WTC11 (cell line): Measurements from ENCODE around the gene LHPP. TPM values are rescaled to one million over a fixed set of nuclear protein-coding genes. Genes with fewer than 3 reads are reported as not detected.

Source experiments
- ATAC-seq: fragments of 200-7000 bp; cut with Tn5 transposase; 2 replicates; pipeline ENCODE4 v1.10.0; 2021; ENCODE audit warnings: mild to moderate bottlenecking, moderate library complexity
- CTCF ChIA-PET: fragments of 300-600 bp; sonication (Branson Sonifier 250); formaldehyde crosslinking; loops from one replicate; lab custom pipeline; 2021; ENCODE audit warnings: antibody characterized with exemption; lab: Charles Lee
- POLR2A ChIA-PET: fragments of 350-600 bp; sonication (Branson Sonifier 250); formaldehyde crosslinking; loops from one replicate; lab custom pipeline; 2021; ENCODE audit warnings: antibody characterized with exemption; lab: Charles Lee
- DNase-seq: peaks from one replicate; pipeline ENCODE4 v3.0.0; 2021; ENCODE audit warnings: low spot score
- H3K27ac Mint-ChIP-seq: 2 replicates; pipeline ENCODE4 v1.8.0; 2021; ENCODE audit warnings: mixed read lengths
- H3K27me3 Mint-ChIP-seq: 2 replicates; pipeline ENCODE4 v1.8.0; 2021; ENCODE audit warnings: low read depth, mild to moderate bottlenecking, moderate library complexity, mixed read lengths
- H3K36me3 Mint-ChIP-seq: 2 replicates; pipeline ENCODE4 v1.8.0; 2021; ENCODE audit warnings: mixed read lengths
- H3K4me1 Mint-ChIP-seq: 2 replicates; pipeline ENCODE4 v1.8.0; 2022; ENCODE audit warnings: mixed read lengths
- H3K4me3 Mint-ChIP-seq: 2 replicates; pipeline ENCODE4 v1.8.0; 2021; ENCODE audit warnings: mild to moderate bottlenecking, moderate library complexity, mixed read lengths
- H3K9me3 Mint-ChIP-seq: 2 replicates; pipeline ENCODE4 v1.8.0; 2021; ENCODE audit warnings: mixed read lengths
- CTCF ChIP-seq: fragments of 200-600 bp; IDR thresholded peaks from 2 replicates; pipeline ENCODE4 v1.8.0; 2022; ENCODE audit warnings: antibody characterized with exemption
- ESRRA ChIP-seq: sonication (generic); formaldehyde crosslinking; IDR thresholded peaks from 2 replicates; pipeline ENCODE4 v1.8.1; 2022; ENCODE audit warnings: mild to moderate bottlenecking, missing genetic modification reagents, borderline replicate concordance
- IRF1 ChIP-seq: sonication (generic); formaldehyde crosslinking; IDR thresholded peaks from 2 replicates; pipeline ENCODE4 v1.8.0; 2023; ENCODE audit warnings: missing genetic modification reagents
- NFE2L1 ChIP-seq: sonication (generic); formaldehyde crosslinking; IDR thresholded peaks from 2 replicates; pipeline ENCODE4 v1.8.1; 2023; ENCODE audit warnings: missing genetic modification reagents
- TP53 ChIP-seq: sonication (generic); formaldehyde crosslinking; IDR thresholded peaks from 2 replicates; pipeline ENCODE4 v1.8.1; 2023; ENCODE audit warnings: mild to moderate bottlenecking, missing genetic modification reagents
- ZNF138 ChIP-seq: sonication (generic); formaldehyde crosslinking; conservative IDR thresholded peaks from 2 replicates; pipeline ENCODE4 v1.8.1; 2022; ENCODE audit warnings: mild to moderate bottlenecking, moderate library complexity, missing genetic modification reagents
- ZNF281 ChIP-seq: sonication (generic); formaldehyde crosslinking; IDR thresholded peaks from 2 replicates; pipeline ENCODE4 v1.8.0; 2023; ENCODE audit warnings: mild to moderate bottlenecking, missing genetic modification reagents
- ZNF423 ChIP-seq: fragments of 250-450 bp; sonication (Bioruptor Pico); IDR thresholded peaks from 2 replicates; pipeline ENCODE4 v2.1.2; 2022; ENCODE audit warnings: mild to moderate bottlenecking, moderate library complexity
- ZNF425 ChIP-seq: fragments of 250-450 bp; sonication (Bioruptor Pico); conservative IDR thresholded peaks from 2 replicates; pipeline ENCODE4 v1.9.0; 2021; ENCODE audit warnings: mild to moderate bottlenecking
- ZNF671 ChIP-seq: fragments of 250-450 bp; sonication (Bioruptor Pico); IDR thresholded peaks from 2 replicates; pipeline ENCODE4 v1.8.0; 2021; ENCODE audit warnings: mild to moderate bottlenecking
- total RNA-seq: library from RNA; stranded (reverse); gene quantifications from 3 replicates; pipeline ENCODE4 v1.2.3, GENCODE V29; 2021

Gene LHPP
- total RNA-seq, 1 experiment from 2014 or later = 33.2 TPM

- TF ChIP-seq ESRRA (CRISPR knock-in tag) = peak; percentile 97
- peak; percentile 63 for TF ChIP-seq CTCF
- TF ChIP-seq NFE2L1 (CRISPR knock-in tag) = no peak
- 0 out of 2 replicates have a peak, but pooled peaks have one; percentile 41 for TF ChIP-seq ZNF138 (CRISPR knock-in tag)
- TF ChIP-seq ZNF423 = peak; percentile 51; the same call in 1 of the 2 replicates
- 0 out of 2 replicates have a peak, but pooled peaks have one; percentile 36 for TF ChIP-seq IRF1 (CRISPR knock-in tag)
- 0 out of 2 replicates have a peak, but pooled peaks have one; percentile 32 for TF ChIP-seq ZNF281 (CRISPR knock-in tag)
Observed at GRCh38 chr10:124565565-124566221, 104.1 kb downstream of the LHPP start (continued).

GRCh38 chr10:124566222-124566888 lies 104.7 kb downstream of the LHPP start:
- ChIA-PET CTCF (interaction anchor here (0.8 to 3.4 kb wide), 32 partner anchors 9 to 385 kb away, joined by 3 to 35 read pairs (median 6); partner anchors contain the start of genes EEF1AKMT2, LHPP and OAT), POLR2A (no interaction called here)
- TF ChIP-seq ZNF671 (CRISPR knock-in tag) (no peak), ZNF425 (no peak), TP53 (CRISPR knock-in tag) (no peak)
- Mint-ChIP-seq H3K27ac (no peak overlapping the region), H3K27me3 (no peaks in the 10 kb centered on the region), H3K4me1 (peaks cover 15% of the 10 kb centered on the region), H3K36me3 (peaks cover 6% of the 10 kb centered on the region), H3K9me3 (peaks cover 12% of the 10 kb centered on the region), H3K4me3 (no peak overlapping the region)
- ATAC-seq = no peak
- no peak for DNase-seq

GRCh38 chr10:124566981-124567835 lies 105.6 kb downstream of the LHPP start:
- TF ChIP-seq IRF1 (CRISPR knock-in tag) = no peak
- TF ChIP-seq, all 79 proteins: peak for 0
- DNase-seq (no peak), ATAC-seq (no peak)
- ChIA-PET CTCF (interaction anchor here (1.6 to 2.5 kb wide), 3 partner anchors 12 to 175 kb away, joined by 5 to 19 read pairs (median 12); no protein-coding TSS in a partner anchor), POLR2A (no interaction called here)
- H3K9me3 Mint-ChIP-seq = peaks cover 8% of the 10 kb centered on the region
- H3K4me1 Mint-ChIP-seq = peaks cover 15% of the 10 kb centered on the region
- peak overlapping the region; percentile 70; the same call in 1 of the 2 replicates for H3K27ac Mint-ChIP-seq
- H3K27me3 Mint-ChIP-seq = no peaks in the 10 kb centered on the region
- H3K36me3 Mint-ChIP-seq = peaks cover 6% of the 10 kb centered on the region; the same call in 1 of the 2 replicates
- no peak overlapping the region for H3K4me3 Mint-ChIP-seq
